A549 (cell line): ENCODE data around the gene GTPBP1. TPM values are rescaled to one million over a fixed set of nuclear protein-coding genes. Genes with fewer than 3 reads are reported as not detected.

Source experiments
- polyA plus RNA-seq, 4 experiments: library from polyadenylated mRNA; depleted of rRNA in 3 of 4; stranded (reverse); fragments of >200 nt; fragmentation: RNase III in 1 of 4; extraction: RNeasy Plus Mini Kit Qiagen cat#74134 plus additional on column Dnase treatment in 1 of 4; gene quantifications; 2 replicates in 3 of 4; 3 replicates in 1 of 4; pipeline ENCODE4 v1.2.3, GENCODE V29; 2011 to 2017
- small RNA-seq, 6 experiments: library from RNA; depleted of rRNA; stranded (forward); fragments of <200 nt; gene quantifications; one replicate each; pipeline ENCODE3, GENCODE V24; 2012

GTPBP1 gene
- polyA plus RNA-seq, 2 of the 4 experiments (the other 2 are of a cell fraction), result 9.0 to 15.1 TPM

Small RNA genes lying within 50 kb of the gene (small RNA-seq; reads per million reads assigned to genes)
- gene AL021707.8, result 0 to 0.26 (median 0) reads per million in 6 experiments

Other genes starting within 250 kb of the GTPBP1 start
- gene KDELR3, start 237.8 kb upstream of the GTPBP1 start, polyA plus RNA-seq (2011; rRNA removed), result 32.8 and 38.7 TPM in 2 replicates
- gene KDELR3, start 237.8 kb upstream of the GTPBP1 start, polyA plus RNA-seq (2017; fragmentation: RNase III; extraction: RNeasy Plus Mini Kit Qiagen cat#74134 plus additional on column Dnase treatment), result 11.0 to 14.2 TPM (median 12.2 TPM) in 3 replicates
- 266 and 292 TPM in 2 replicates for gene DDX17, start 199.6 kb upstream of the GTPBP1 start, polyA plus RNA-seq (2011; rRNA removed)
- gene DDX17, start 199.6 kb upstream of the GTPBP1 start, polyA plus RNA-seq (2017; fragmentation: RNase III; extraction: RNeasy Plus Mini Kit Qiagen cat#74134 plus additional on column Dnase treatment), result 117 to 120 TPM (median 117 TPM) in 3 replicates
- gene DMC1, start 135.8 kb upstream of the GTPBP1 start, polyA plus RNA-seq (2011; rRNA removed), result 3.4 and 5.7 TPM in 2 replicates
- gene DMC1, start 135.8 kb upstream of the GTPBP1 start, polyA plus RNA-seq (2017; fragmentation: RNase III; extraction: RNeasy Plus Mini Kit Qiagen cat#74134 plus additional on column Dnase treatment), result 6.1 to 6.9 TPM (median 6.4 TPM) in 3 replicates
- 3.5 and 4.0 TPM in 2 replicates for gene FAM227A, start 49.6 kb upstream of the GTPBP1 start, polyA plus RNA-seq (2011; rRNA removed)
- 1.4 to 1.7 TPM (median 1.4 TPM) in 3 replicates for gene FAM227A, start 49.6 kb upstream of the GTPBP1 start, polyA plus RNA-seq (2017; fragmentation: RNase III; extraction: RNeasy Plus Mini Kit Qiagen cat#74134 plus additional on column Dnase treatment)
- gene CBY1, start 49.3 kb upstream of the GTPBP1 start, polyA plus RNA-seq (2011; rRNA removed), result 18.9 and 20.8 TPM in 2 replicates
- 17.5 to 19.4 TPM (median 18.6 TPM) in 3 replicates for gene CBY1, start 49.3 kb upstream of the GTPBP1 start, polyA plus RNA-seq (2017; fragmentation: RNase III; extraction: RNeasy Plus Mini Kit Qiagen cat#74134 plus additional on column Dnase treatment)
- 53.6 and 63.2 TPM in 2 replicates for gene TOMM22, start 24.0 kb upstream of the GTPBP1 start, polyA plus RNA-seq (2011; rRNA removed)
- 68.4 to 69.8 TPM (median 69.2 TPM) in 3 replicates for gene TOMM22, start 24.0 kb upstream of the GTPBP1 start, polyA plus RNA-seq (2017; fragmentation: RNase III; extraction: RNeasy Plus Mini Kit Qiagen cat#74134 plus additional on column Dnase treatment)
- 37.5 and 40.9 TPM in 2 replicates for gene JOSD1, start 5.0 kb upstream of the GTPBP1 start, polyA plus RNA-seq (2011; rRNA removed)
- 28.5 to 30.9 TPM (median 29.7 TPM) in 3 replicates for gene JOSD1, start 5.0 kb upstream of the GTPBP1 start, polyA plus RNA-seq (2017; fragmentation: RNase III; extraction: RNeasy Plus Mini Kit Qiagen cat#74134 plus additional on column Dnase treatment)
- gene SUN2, start 50.1 kb downstream of the GTPBP1 start, polyA plus RNA-seq (2011; rRNA removed), result 12.6 and 18.4 TPM in 2 replicates
- 21.7 to 26.4 TPM (median 24.0 TPM) in 3 replicates for gene SUN2, start 50.1 kb downstream of the GTPBP1 start, polyA plus RNA-seq (2017; fragmentation: RNase III; extraction: RNeasy Plus Mini Kit Qiagen cat#74134 plus additional on column Dnase treatment)
- 9.8 and 9.9 TPM in 2 replicates for gene DNAL4, start 88.2 kb downstream of the GTPBP1 start, polyA plus RNA-seq (2011; rRNA removed)
- 7.0 to 7.7 TPM (median 7.6 TPM) in 3 replicates for gene DNAL4, start 88.2 kb downstream of the GTPBP1 start, polyA plus RNA-seq (2017; fragmentation: RNase III; extraction: RNeasy Plus Mini Kit Qiagen cat#74134 plus additional on column Dnase treatment)
- 3.3 and 6.6 TPM in 2 replicates for gene NPTXR, start 138.1 kb downstream of the GTPBP1 start, polyA plus RNA-seq (2011; rRNA removed)
- gene NPTXR, start 138.1 kb downstream of the GTPBP1 start, polyA plus RNA-seq (2017; fragmentation: RNase III; extraction: RNeasy Plus Mini Kit Qiagen cat#74134 plus additional on column Dnase treatment), result 9.7 to 15.3 TPM (median 14.8 TPM) in 3 replicates
- 9.8 and 10.4 TPM in 2 replicates for gene CBX6, start 166.3 kb downstream of the GTPBP1 start, polyA plus RNA-seq (2011; rRNA removed)
- gene CBX6, start 166.3 kb downstream of the GTPBP1 start, polyA plus RNA-seq (2017; fragmentation: RNase III; extraction: RNeasy Plus Mini Kit Qiagen cat#74134 plus additional on column Dnase treatment), result 22.1 to 24.0 TPM (median 22.4 TPM) in 3 replicates